Lower leg skin (tissue), 4 donors: ENCODE measurements around the gene NOS1. TPM values are rescaled to one million over a fixed set of nuclear protein-coding genes. Genes with fewer than 3 reads are reported as not detected.

ENCODE experiments used
- DNase-seq, 2 donors: peaks; one replicate each; pipeline ENCODE4 v3.0.0-alpha.2; 2019; ENCODE audit warnings: low spot score in 2 of 2
- H3K4me3 ChIP-seq: fragments of 200-600 bp; sonication (generic); 2 replicates; pipeline ENCODE4 v1.5.1; 2017; ENCODE audit warnings: mild to moderate bottlenecking, low read depth; ENCODE audit not compliant: poor library complexity, severe bottlenecking
- CTCF ChIP-seq, 3 donors: fragments of 450-650 bp; IDR thresholded peaks; one replicate each; pipeline ENCODE4 v1.5.1; 2016; ENCODE audit warnings: antibody characterized with exemption in 3 of 3, mild to moderate bottlenecking in 3 of 3, moderate library complexity in 2 of 3
- POLR2A ChIP-seq, 2 donors: fragments of 450-650 bp; IDR thresholded peaks; one replicate each; pipeline ENCODE4 v1.6.1; 2016 to 2017; ENCODE audit warnings: antibody characterized with exemption in 2 of 2, mild to moderate bottlenecking in 1 of 2, moderate library complexity in 1 of 2
- WGBS, 2 donors: methylation state at CpG; one replicate each; pipeline ENCODE4 v1.1.5; 2018; 5-methylcytosine and 5-hydroxymethylcytosine counted together
- intact Hi-C: fragments of 100-400 bp; cut with DNase I; formaldehyde crosslinking; loops from one replicate; pipeline ENCODE4 v1.15.0; 2023; ENCODE audit warnings: low total_unique reads
- total RNA-seq, 4 donors: library from RNA; depleted of rRNA; stranded (reverse); fragments of >200 nt; gene quantifications; one replicate each; pipeline ENCODE4 v1.1.0, GENCODE V29; 2016

The NOS1 gene
- total RNA-seq, 4 donors from 2014 or later = 5.4 to 10.2 (median 7.2) TPM

GRCh38 chr12:117235261-117235660 lies 126.2 kb downstream of the NOS1 start:
- H3K4me3 ChIP-seq = no peak overlapping the region
- no peak for TF ChIP-seq CTCF (IDR thresholded peaks at IDR 0.05)
- TF ChIP-seq POLR2A (IDR thresholded peaks at IDR 0.05) = no peak
- WGBS, 2 donors = 46 to 49% methylated on average over 2 of the region's 2 CpGs
- intact Hi-C loops = loop anchor here (10.0 kb wide), 2 partner anchors 130 to 350 kb away; partner anchors contain the start of gene NOS1
- DNase-seq = no peak

- H3K4me3 ChIP-seq = no peak overlapping the region
- intact Hi-C loops = loop anchor here (10.0 kb wide), 2 partner anchors 130 to 350 kb away; partner anchors contain the start of gene NOS1
- WGBS, 2 donors = 82 to 84% methylated on average over 15 of the region's 15 CpGs
- TF ChIP-seq POLR2A (IDR thresholded peaks at IDR 0.05) (no peak), CTCF (IDR thresholded peaks at IDR 0.05) (no peak)
- no peak for DNase-seq
Measured at GRCh38 chr12:117234441-117234840, 127.0 kb downstream of the NOS1 start.

- intact Hi-C loops = loop anchor here (10.0 kb wide), 2 partner anchors 133 to 353 kb away; partner anchors contain the start of gene NOS1
- TF ChIP-seq POLR2A (IDR thresholded peaks at IDR 0.05) = no peak
Measured at GRCh38 chr12:117231750-117232149, 129.7 kb downstream of the NOS1 start.

GRCh38 chr12:117228239-117228638 lies 133.2 kb downstream of the NOS1 start:
- DNase-seq = no peak
- 29 to 37% methylated on average over 2 of the region's 2 CpGs for WGBS, 2 donors
- H3K4me3 ChIP-seq = no peak overlapping the region
- TF ChIP-seq POLR2A (IDR thresholded peaks at IDR 0.05) (no peak), CTCF (IDR thresholded peaks at IDR 0.05) (no peak)
- intact Hi-C loops = no loop called here

More at GRCh38 chr12:117231750-117232149, 129.7 kb downstream of the NOS1 start:
- DNase-seq = no peak
- WGBS, 2 donors = 87 to 93% methylated on average over 11 of the region's 11 CpGs
- no peak overlapping the region for H3K4me3 ChIP-seq

GRCh38 chr12:117227000-117227653 lies 134.3 kb downstream of the NOS1 start:
- no peak for DNase-seq
- no peak overlapping the region for H3K4me3 ChIP-seq
- 60 to 68% methylated on average over 12 of the region's 12 CpGs for WGBS, 2 donors
- no peak for TF ChIP-seq CTCF (IDR thresholded peaks at IDR 0.05)
- TF ChIP-seq POLR2A (IDR thresholded peaks at IDR 0.05) = no peak
- intact Hi-C loops = no loop called here

- WGBS, 2 donors = 86 to 88% methylated on average over 10 of the region's 10 CpGs
- DNase-seq = no peak
- H3K4me3 ChIP-seq = no peak overlapping the region
- intact Hi-C loops = no loop called here
- no peak for TF ChIP-seq POLR2A (IDR thresholded peaks at IDR 0.05)
- no peak for TF ChIP-seq CTCF (IDR thresholded peaks at IDR 0.05)
Measured at GRCh38 chr12:117226505-117226904, 134.9 kb downstream of the NOS1 start.
